Femur (tissue), 1 donor: ENCODE measurements around the gene UGT2B11.
"Not testable (repeated sequence)": the region's sequence is repeated elsewhere in the genome, so short reads cannot be mapped to it uniquely, and the experiment has no call there.

ENCODE experiments used
- DNase-seq: peaks from one replicate; pipeline ENCODE4 v3.0.0-alpha.2; 2017

The UGT2B11 gene

DNA sequence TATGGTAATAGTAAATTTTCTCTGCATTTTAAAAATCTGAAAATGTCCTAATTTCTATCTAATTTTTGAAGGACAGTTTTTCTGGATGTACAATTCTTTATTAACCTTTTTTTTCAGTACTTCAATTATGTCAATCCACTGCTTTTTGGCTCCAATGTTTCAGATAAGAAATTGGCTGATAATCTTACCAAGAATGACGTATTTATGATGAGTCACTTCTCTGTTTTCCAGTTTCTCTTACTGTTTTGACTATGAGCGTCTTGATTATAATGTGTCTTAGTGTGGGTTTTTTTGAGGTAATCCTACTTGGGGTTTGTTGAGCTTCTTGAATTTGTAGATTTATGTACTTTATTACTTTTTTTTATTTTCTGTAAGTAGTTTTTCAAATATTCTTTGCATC lies 47.2 kb downstream of the UGT2B11 start:
- no peak for DNase-seq

DNA sequence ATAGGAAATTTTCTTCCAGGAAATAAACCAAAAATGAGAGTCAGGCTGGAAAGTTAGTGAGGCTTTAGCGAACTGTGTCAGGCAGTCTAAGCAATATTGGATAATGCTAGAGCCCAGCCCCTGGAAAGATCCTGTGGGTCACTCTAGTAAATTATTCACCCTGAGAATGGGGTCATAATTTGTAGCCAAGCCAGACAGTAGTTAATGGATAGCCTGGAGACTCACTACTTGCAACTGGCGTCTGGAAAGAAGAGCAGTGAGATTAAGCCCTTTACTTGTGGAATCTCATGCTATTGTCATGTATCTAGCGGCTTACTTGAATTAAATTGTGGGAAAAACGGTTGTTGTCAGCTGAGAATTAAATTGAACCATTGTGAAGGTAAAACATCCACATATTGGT lies 48.2 kb downstream of the UGT2B11 start:
- not testable (repeated sequence) for DNase-seq

DNA sequence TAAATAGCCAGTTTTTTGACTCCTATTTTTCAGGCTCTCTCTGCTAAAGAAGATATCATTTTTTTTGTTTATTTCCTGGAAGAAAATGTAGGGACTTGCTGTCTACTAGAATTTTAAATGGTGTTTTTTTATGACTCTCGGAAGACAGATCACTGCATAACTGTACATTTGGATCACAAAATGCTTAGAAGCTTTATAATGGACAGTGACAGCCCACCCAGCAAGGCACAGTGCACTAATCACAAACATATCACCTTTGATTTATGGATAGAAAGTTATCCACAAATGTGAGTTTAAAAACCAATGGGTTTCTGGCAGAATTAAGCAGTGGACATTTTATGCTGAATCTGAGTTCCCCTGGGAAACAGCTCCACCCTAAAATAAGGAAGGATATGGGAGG lies 48.8 kb downstream of the UGT2B11 start:
- not testable (repeated sequence) for DNase-seq

DNA sequence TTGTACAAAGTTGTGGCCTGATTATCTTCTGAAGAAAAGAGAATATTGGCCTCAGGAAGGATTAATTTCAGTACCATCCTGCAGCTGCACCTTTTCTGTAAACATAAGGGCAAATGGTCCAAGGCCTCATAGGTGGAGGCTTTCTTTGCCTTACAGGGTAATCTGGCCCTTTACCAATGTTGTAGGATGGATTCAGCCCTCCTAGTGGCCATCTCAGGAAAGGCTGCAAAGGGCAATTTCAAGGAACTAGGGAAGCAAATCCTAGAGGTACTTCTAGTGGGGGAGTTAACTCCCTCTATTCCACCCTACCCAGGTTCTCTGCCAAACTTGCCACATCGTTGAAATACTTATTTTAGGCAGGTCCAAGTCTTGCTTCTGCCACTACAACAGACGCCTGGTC lies 57.6 kb downstream of the UGT2B11 start:
- DNase-seq = no peak

DNA sequence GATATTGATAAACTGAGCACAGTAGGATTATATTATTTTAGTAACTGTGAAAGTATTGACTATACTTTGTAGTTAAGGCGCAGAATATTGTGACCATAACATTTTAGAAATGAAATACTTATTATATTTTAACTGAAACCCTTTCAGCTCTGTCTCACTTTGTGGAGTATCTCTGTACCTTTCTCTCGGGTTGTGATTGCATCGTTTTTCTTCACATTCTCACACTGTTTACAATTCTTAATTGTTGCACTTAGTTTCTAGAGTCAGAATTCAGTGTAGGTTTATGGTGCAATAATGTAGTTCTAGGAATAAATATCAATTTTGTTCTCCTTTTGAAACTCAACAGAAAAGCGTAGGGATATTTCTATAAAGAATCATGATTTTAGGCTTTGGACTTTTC lies 60.5 kb downstream of the UGT2B11 start:
- no peak for DNase-seq
